Activated CD4-positive, CD25-positive, alpha-beta regulatory T cell treated with anti-CD3 and anti-CD28 coated beads, Interleukin-2, amount 50 U/mL, for 24 hours (primary cell): ENCODE results near the gene ZBTB12.

Experiments used
- ATAC-seq, 2 donors: fragments of 150-1000 bp; cut with Tn5 transposase; one replicate each; pipeline ENCODE4 v1.10.0; 2021; ENCODE audit warnings: mild to moderate bottlenecking in 1 of 2, moderate library complexity in 1 of 2

ZBTB12 gene

DNA sequence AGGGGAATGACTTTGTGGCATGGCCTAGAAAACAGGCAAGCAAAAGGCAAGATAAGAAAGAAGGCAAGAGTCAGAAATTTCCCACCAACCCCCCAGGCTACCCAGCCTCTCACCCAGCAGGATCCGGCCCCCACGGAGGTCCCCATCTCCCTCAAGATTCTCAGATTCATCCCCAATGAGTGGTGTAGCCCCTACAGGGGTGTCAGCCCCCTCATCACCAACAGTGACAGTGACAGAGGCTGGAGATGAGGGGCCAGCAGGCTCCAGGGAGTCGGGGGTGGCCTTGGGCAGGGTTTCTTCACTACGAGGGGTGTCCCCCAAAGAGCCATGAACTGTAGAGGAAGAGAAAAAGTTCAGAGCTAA is 5.4 kb downstream of the ZBTB12 start:
- no peak for ATAC-seq

DNA sequence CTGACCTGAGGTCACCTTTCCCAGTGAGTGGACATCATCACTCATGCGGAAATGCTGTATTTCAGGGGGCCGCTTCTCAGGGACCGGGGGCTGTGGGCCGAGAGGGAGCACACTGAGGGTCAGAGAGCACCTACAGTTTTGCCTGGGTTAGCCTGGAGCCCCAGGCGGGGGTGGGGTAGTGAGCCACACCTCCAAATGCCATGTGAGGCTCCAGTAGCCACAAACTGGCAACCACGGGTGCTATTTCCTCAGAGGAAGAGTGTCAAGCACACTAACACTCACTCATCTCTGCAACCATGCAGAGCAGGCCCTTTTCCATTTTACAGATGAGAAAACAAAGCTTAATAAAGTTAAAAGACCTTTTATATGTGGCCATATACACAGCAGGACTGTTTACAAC is 9.1 kb downstream of the ZBTB12 start:
- no peak for ATAC-seq

DNA sequence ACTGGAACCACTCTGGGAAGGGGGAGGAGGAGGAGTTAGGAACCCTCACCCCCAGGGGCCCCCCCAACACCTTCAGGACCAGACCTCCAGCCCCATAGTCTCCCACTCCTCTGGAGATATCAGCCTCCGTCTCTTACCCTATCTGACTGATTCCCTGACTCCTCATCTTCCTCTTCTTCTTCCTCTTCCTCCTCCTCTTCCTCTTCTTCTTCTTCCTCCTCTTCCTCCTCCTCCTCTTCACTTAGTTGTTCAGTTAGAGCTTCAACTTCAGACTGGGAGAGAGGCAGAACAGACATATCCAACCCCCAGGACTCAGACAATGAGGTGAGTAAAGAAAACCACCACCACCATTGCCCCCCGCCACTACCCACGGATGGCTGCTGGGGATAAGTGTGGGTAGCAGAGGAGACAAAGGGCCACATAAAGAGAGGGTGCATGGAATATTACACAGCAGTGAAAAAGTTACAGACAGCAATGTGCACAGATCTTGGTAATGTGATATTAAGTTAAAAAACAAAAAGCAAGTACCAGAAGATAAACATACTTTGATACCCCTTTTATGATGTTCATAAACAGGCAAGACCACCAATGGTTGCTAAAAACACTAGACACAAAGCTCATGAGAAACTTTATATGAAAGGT is 12.4 kb downstream of the ZBTB12 start:
- ATAC-seq, result no peak

DNA sequence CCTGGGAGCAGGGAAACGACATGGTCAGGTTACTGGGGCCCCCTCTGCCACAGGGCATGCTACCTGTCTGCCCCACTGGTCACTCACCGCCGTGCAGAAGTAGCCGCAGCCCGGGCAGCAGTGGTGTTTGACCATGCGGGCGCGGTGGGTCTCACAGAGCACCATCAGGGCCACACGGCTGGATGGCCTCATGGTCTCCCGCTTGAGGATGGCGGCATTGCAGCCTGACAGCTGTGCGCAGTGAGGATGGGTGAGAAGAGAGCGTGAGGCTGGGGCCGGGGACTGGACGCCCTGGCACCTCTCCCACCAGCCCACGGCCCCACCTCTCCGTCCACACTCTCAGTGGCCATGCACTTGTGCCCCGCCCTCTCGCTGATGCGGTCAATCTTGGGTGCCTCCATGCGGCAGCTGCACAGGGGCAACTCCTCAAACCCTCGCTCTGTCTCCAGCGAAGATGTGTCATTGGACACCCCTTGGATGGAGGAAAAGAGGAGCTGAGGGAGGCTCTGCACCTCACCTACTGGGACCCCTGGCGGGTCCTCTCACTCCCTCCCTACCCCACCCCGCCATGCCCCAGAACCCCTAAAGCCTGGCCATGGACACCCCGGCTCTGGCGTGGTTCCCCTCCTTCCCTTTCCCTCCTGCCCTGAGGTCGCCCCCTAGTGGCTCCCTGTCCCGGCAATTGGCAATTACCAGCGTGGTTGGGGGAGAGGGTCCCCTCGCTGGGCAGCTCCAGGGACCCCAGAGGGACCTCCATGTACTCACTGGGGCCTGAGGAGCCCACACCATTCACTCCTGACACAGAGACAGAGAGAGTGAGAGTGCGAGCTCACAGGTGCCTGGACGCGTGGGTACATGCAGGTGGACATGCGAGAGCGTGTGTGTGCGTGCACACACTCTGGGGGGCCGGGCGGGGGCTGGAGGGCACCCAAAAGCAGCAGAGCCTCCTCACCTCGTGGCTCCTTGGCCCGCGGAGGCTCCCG is 13.3 kb downstream of the ZBTB12 start:
- ATAC-seq, result peak; percentile 36 to 38

DNA sequence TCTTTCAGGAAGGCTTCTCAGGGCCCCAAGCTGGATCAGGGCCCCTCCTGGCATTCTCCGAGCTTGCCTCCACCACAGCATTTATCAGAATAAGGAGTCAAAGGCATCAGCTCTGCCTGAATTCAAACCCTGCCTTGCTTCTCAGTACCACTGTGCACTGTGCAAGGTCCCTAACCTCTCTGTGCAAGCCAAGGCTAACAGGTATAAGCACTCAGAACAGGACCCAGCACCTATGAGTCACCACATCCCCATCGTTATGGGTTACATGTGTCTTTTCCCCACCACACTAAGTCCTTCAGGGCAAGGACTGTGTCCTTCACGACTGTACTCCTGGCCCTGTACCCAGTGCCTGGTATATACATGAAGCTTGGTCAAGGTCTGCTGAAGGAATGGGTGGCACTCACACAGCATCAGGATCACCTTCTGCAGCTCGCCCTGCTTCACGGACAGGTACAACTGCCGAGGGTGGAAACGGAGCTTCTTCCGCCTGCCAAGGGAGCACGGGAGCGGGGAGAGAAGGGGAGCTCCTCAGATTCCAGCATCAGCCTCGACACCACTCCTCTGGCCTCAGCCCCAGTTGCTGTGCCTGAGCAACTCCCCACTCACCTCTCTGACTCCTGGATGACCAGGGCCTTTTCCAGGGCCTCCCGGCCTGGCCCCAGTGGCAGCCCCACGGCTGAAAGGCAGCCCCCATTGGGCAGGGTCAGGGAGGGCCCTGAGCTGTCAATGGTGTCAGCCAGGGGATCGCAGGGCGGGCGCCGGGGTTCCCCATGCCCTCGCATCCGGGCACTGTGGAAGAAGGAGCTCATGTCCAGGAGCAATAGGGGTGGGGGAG is 14.5 kb downstream of the ZBTB12 start:
- ATAC-seq, result no peak

DNA sequence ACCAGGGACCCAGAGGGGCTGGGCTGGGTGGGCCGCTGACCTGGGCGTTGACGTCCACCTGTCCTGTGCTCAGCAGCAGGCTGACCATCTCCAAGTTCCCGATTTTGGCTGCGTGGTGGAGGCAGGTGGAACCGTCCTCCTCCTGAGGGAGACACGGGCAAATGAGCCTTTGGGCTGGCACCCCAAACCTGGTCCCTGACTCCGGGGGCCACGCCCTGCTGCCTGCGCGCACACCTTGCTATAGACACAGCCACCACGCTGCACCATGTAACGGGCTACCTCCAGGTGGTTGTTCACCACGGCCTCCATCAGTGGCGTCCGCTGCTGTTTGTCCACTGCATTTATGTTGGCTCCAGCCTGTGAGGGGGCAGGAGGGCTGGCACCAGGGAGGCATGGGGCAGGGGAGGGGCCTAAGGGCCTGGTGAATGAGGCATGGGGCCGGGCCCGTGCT is 15.3 kb downstream of the ZBTB12 start:
- ATAC-seq, result no peak

DNA sequence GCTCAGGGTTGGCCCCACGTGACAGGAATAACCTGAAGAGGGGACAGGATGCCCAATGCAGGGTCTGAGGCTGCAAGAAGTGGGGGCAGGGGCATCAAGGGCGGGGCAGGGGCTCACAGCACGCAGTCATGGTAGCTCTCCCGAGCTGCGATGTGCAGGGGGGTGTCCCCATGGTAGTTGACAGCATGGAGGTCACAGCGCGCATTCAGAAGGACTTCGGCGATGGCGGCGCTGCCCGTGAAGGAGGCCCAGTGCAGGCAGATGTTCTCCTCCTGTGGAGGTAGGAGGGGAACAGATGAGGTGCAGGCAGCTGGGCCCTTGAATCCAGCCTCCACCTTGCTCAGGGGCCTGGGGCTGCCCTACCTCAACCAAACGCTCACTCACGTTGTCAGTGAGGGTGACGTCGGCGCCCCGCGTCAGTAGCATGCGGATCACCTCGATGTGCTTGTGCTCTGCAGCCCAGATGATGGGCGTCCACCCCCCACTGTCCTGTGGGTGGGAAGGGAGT is 17.3 kb downstream of the ZBTB12 start:
- ATAC-seq, result no peak

DNA sequence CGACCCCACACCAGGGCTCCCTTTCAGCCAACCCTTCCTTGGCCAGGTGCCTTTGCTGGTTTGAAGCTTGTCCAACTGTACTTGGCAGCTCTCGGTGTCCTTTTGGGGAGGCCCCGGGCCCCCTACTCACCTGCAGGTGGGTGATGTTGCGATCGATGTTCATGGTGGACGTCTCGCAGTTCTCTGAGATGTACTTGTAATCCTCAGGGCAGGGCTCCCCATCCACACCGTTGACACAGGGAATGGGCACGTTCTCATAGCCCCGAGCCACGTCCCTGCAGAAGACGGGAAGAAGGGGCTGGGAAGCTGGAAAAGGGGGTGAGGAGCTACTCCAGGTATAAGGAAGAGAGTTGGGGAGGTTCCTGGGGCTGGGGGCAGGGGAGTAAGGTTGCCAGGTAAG is 18.2 kb downstream of the ZBTB12 start:
- no peak for ATAC-seq

DNA sequence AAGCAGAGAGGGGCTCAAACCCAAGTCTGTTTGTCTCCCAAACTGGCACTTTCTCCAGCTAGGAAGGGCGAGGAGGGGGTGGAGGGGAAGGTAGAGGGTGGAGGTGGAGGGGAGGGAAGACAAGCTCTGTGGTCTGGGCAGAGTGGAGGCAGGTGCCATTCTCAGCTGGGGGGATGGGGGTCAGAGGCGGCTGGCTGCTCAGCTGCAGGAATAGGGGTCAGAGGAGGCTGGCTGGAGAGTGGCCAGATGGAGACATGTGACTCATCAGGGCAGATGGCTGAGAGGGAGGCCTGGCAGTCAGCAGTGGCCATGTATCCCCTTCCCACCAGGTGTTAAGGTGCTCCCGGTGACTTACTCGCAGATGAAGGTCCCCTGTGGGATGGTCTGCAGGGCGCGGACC is 19.5 kb downstream of the ZBTB12 start:
- no peak for ATAC-seq

DNA sequence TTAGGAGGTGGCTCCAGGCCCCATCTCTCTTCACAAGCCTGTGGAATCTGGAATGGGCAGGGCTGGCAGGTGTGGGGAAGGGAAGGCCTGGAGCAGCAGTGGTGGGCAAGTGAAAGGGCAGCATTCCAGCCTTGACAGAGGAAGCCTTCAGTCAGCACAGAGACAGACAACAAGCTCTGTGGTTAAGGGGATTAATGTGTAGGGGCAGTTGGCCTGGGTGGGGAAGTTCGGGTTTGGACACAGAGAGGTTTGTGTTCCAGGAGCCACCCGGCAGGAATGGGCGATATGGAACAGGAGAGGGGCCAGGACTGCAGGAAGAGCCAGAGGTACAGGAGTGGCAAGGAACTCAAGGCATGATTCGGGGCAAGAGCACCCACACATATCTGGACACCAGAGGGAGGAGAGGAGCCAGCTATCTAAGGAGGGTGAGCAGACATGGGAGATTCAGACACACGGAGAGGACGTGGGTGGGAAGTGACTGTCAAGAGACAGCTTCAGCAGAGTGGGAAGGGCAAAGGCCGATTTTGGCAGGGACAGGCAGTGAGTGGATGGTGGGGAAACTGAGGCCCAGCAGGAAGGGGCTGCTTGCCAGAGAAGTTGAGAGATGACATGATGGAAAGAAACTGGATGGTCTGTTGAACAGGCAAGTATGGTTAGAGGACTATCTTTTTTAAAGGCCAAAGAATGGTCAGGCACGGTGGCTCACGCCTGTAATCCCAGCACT is 20.6 kb downstream of the ZBTB12 start:
- no peak for ATAC-seq

GRCh38 chr6:31880616-31881015 is 21.3 kb downstream of the ZBTB12 start:
- ATAC-seq, result no peak

GRCh38 chr6:31879901-31880300 is 22.0 kb downstream of the ZBTB12 start:
- ATAC-seq, result no peak

GRCh38 chr6:31879143-31879542 is 22.7 kb downstream of the ZBTB12 start:
- ATAC-seq, result no peak

DNA sequence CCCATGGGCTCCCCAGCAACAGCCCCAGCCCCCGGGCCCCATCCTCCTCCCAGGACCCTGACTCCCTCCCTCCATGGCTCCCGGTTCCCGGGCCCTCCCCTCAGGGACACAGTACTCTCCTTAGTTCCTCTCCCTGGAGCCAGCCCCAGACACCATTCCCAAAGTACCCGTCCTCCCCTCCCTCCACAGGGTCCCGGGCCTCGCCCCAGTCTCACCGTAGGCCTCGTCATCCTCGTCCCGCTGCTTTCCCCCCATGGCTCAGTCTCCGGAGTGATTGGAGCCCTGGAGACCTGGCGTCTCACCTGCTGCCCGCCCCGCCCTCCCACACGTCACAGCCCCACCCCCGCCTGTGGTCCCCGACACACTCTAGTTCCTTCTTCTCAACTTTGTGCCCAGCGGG is 23.2 kb downstream of the ZBTB12 start, which contains the start of gene SLC44A4:
Gene SLC44A4, minus strand, starts transcription at position 272 of the 400 bp plus-strand sequence. Its CDS starts 17 bp downstream, at position 255.
- ATAC-seq, result no peak

GRCh38 chr6:31878222-31878621 is 23.7 kb downstream of the ZBTB12 start:
- ATAC-seq, result no peak

GRCh38 chr6:31877651-31878161 is 24.2 kb downstream of the ZBTB12 start:
- ATAC-seq, result no peak

- no peak for ATAC-seq
Observed at GRCh38 chr6:31877125-31877650, 24.7 kb downstream of the ZBTB12 start.

DNA sequence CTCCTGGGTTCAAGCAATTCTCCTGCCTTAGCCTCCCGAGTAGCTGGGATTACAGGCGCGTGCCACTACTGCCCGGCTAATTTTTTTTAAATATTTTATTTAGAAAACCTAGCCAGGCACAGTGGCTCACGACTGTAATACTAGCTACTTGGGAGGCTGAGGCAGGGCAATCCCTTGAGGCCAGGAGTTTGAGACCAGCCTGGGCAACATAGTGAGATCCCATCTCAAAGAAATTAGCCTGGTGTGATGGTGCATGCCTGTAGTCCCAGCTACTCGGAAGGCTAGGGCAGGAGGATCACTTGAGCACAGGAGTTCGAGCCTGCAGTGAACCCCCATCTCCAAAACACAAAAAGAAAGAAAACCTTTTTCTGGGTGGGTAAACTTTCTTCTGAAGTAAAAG is 25.5 kb downstream of the ZBTB12 start:
- ATAC-seq, result no peak

DNA sequence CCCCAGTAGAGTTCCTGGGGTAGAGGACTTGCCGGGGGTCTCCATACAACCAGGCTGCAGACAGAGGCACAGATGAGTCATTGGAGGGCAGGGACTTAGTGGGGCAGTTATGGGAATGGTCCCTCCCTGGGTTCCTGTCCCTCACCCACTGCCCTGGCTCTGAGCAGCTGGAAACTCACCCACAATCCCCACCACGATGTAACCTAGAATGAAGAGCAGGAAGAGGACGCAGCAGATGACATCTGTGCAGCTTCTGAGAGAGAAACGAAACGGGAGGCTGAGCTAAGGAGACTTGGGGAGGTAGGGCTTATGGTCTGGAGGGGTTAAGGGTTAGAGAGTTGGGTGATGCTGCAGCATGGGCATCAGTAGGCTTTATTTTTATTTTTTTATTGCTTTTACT is 26.0 kb downstream of the ZBTB12 start:
- ATAC-seq, result no peak

GRCh38 chr6:31874836-31875572 is 26.9 kb downstream of the ZBTB12 start:
- peak in 1 of 2 donors; percentile 7 for ATAC-seq
